ENCODE results near the gene CBFB.
"Not testable (repeated sequence)": the region's sequence is repeated elsewhere in the genome, so short reads cannot be mapped to it uniquely, and the experiment has no call there.

CBFB gene

GRCh38 chr16:67120025-67120424, 91.1 kb downstream of the CBFB start:
- in situ Hi-C loops (cut with HindIII; ENCODE audit: low sequenced_read_pairs): no loop called here

GRCh38 chr16:67122799-67123198, 93.8 kb downstream of the CBFB start:
- in situ Hi-C loops (cut with HindIII; ENCODE audit: low sequenced_read_pairs): not testable (repeated sequence)

- in situ Hi-C loops (cut with HindIII; ENCODE audit: low sequenced_read_pairs): no loop called here
Measured at GRCh38 chr16:67128417-67128816, 99.5 kb downstream of the CBFB start.

- in situ Hi-C loops (cut with HindIII; ENCODE audit: low sequenced_read_pairs): no loop called here
Measured at GRCh38 chr16:67128887-67129286, 99.9 kb downstream of the CBFB start.

- in situ Hi-C loops (cut with HindIII; ENCODE audit: low sequenced_read_pairs): no loop called here
Measured at GRCh38 chr16:67129422-67129821, 100.5 kb downstream of the CBFB start.

GRCh38 chr16:67137605-67138004, 108.7 kb downstream of the CBFB start:
- in situ Hi-C loops (cut with HindIII; ENCODE audit: low sequenced_read_pairs): no loop called here

GRCh38 chr16:67141391-67141790, 112.4 kb downstream of the CBFB start:
- in situ Hi-C loops (cut with HindIII; ENCODE audit: low sequenced_read_pairs): no loop called here

GRCh38 chr16:67142342-67142741, 113.4 kb downstream of the CBFB start:
- in situ Hi-C loops (cut with HindIII; ENCODE audit: low sequenced_read_pairs): no loop called here

- in situ Hi-C loops (cut with HindIII; ENCODE audit: low sequenced_read_pairs): no loop called here
Measured at GRCh38 chr16:67144943-67145342, 116.0 kb downstream of the CBFB start.

- in situ Hi-C loops (cut with HindIII; ENCODE audit: low sequenced_read_pairs): no loop called here
Measured at GRCh38 chr16:67145746-67146145, 116.8 kb downstream of the CBFB start.

GRCh38 chr16:67146523-67147357, 117.8 kb downstream of the CBFB start:
- in situ Hi-C loops (cut with HindIII; ENCODE audit: low sequenced_read_pairs): no loop called here

GRCh38 chr16:67147437-67148140, 118.6 kb downstream of the CBFB start:
- in situ Hi-C loops (cut with HindIII; ENCODE audit: low sequenced_read_pairs): no loop called here

GRCh38 chr16:67148221-67148620, 119.3 kb downstream of the CBFB start:
- in situ Hi-C loops (cut with HindIII; ENCODE audit: low sequenced_read_pairs): no loop called here

GRCh38 chr16:67148656-67149275, 119.8 kb downstream of the CBFB start:
- in situ Hi-C loops (cut with HindIII; ENCODE audit: low sequenced_read_pairs): no loop called here

GRCh38 chr16:67149276-67150046, 120.5 kb downstream of the CBFB start:
- in situ Hi-C loops (cut with HindIII; ENCODE audit: low sequenced_read_pairs): no loop called here

- in situ Hi-C loops (cut with HindIII; ENCODE audit: low sequenced_read_pairs): no loop called here
Measured at GRCh38 chr16:67150047-67150832, 121.3 kb downstream of the CBFB start.
